ENCODE results near the gene ABCC12.
"Not testable (repeated sequence)": the region's sequence is repeated elsewhere in the genome, so short reads cannot be mapped to it uniquely, and the experiment has no call there.

ABCC12 gene

GRCh38 chr16:48155926-48156789, at the start of gene ABCC12:
TSS of gene ABCC12 (minus strand) at chr16:48155993. CDS start at chr16:48146424, 9,569 bp downstream.
- in situ Hi-C loops (cut with MboI; ENCODE audit: low sequenced_read_pairs) = loop anchor here (25.0 kb wide), 1 partner anchor 1019 kb away; the partner anchor contains the start of gene NETO2

DNA sequence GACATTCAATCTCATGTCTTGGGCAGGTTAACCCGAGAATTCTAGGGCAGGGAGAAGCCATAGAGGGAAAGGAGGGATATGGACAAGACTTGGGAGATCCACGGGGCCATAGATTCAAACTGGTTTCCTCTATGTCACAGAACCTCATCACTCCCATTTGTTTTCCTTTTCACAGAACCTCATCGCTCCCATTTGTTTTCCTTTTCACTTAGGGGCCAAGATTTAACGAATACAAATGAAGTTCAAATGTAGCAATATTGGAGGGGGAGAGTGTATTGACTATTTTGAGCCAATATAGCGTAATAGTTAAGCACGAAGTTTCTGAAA, 49.0 kb upstream of the ABCC12 start:
- in situ Hi-C loops (cut with MboI; ENCODE audit: low sequenced_read_pairs) = no loop called here

GRCh38 chr16:48203974-48204824, 48.4 kb upstream of the ABCC12 start:
- in situ Hi-C loops (cut with MboI; ENCODE audit: low sequenced_read_pairs) = no loop called here

DNA sequence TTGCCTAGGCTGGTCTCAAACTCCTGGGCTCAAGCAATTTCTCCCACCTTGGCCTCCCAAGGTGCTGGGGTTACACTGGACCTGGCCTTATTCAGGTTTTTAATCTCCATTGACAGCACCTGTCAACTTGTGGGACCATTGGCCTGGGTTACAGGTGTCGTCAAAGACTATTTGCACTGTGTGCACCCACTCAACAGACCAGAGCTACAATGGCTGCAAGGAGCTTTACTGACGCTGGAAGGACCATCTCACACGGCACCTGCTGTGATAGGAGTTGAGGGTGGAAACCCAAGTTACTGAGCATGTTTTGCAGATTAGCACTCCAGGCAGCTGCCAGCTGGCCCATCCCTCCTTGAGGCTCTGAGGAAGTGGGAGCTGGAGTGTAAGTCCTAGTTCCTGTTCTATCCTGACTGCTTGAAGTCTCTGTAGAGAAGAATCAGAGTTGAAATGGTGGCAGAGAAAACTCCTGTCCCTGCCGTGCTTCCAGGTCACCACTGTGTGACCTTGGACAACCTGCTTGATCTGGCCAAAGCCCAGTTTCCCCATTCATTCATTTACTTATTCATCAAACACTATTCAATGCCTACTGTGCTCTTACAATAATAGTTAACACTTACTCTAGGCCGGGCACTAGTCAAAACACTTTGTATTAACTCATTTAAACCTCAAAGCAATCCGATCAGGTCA, 45.9 kb upstream of the ABCC12 start:
- in situ Hi-C loops (cut with MboI; ENCODE audit: low sequenced_read_pairs) = no loop called here

- in situ Hi-C loops (cut with MboI; ENCODE audit: low sequenced_read_pairs) = no loop called here
These were observed 41.5 kb upstream of the ABCC12 start for GRCh38 chr16:48197294-48197693.

DNA sequence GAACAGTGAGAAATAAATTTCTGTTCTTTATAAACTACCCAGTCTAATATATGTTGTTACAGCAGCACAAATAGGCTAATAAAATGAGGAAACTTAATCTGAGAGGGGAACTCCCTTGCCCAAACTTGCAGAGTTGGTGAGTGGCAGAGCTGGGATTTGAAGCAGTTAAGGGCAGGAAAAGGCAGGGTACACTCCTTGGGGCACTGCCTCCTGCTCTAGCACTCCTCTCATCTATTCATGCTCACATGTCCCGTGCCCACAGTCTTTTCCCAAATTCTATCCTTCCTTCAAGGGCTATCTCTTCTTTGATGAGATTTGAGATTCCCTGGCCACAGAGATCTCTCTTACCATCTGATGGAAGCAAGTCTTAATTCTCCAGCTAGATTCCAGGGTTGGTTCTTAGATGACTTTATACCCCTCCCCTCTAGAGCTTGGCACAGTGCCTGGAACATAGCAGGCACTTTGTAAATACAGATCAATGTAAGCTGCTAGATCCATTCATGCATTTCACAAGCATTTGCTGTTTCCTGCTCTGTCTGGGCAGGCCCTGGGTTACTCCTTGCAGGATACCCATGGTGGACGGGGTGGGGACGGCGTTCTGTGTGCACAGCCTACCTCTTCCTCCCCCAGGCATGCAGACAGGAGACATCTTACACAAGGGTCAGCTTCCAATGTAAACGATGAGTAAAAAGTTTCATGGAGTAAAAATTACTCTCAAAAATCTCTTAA, 39.2 kb upstream of the ABCC12 start:
- in situ Hi-C loops (cut with MboI; ENCODE audit: low sequenced_read_pairs) = no loop called here

DNA sequence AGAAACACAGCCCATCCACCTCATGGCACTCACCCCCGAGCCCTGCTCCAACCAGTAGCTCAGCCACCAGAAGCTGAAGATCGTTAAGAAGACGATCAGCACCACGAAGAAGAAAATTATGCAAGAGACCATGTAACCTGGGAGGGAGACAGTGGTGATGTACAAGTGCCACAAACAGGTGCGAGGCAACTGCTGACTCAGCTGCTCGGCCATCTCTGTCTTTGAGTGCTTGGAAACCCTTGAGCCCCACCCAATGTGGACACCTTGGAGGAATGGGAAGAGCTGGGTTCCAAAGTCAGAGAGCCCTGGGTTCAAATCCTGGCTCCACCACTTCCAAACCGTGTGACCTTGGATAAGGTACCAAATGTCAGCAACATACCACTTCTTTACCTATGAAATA, 38.1 kb upstream of the ABCC12 start:
- in situ Hi-C loops (cut with MboI; ENCODE audit: low sequenced_read_pairs) = no loop called here

DNA sequence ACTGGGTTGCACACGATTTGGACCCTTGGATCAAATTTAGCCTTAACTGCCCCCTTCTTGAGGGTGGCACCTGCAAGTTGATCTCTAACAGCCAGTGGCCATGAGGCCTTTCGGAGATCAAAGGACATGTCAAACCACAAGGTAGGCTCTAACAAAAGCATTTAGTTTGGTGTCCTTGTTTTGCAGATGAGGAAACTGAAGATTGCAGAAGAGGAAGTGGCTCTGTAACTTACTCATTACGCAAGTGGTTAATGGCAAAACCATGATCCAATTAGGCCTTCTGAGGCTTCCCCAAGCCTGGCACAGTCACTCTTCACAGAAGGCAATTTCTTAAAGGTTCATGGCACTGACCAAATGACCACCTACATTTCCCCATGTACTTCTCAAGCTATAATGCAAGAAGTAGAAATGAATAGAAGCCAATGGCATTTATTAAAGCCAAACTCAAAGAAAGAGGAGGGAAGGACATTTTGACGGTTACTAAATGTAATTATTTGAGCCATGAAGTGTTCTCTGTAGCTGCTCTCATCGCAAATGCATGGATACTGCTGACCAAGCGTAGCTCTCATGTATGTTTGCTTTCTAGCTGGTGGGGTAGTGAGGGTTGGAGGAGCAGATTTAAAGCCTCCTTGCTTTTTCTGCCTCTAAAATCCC, 32.8 kb upstream of the ABCC12 start:
- in situ Hi-C loops (cut with MboI; ENCODE audit: low sequenced_read_pairs) = no loop called here

- in situ Hi-C loops (cut with MboI; ENCODE audit: low sequenced_read_pairs) = no loop called here
These were observed 32.0 kb upstream of the ABCC12 start for GRCh38 chr16:48187779-48188178.

DNA sequence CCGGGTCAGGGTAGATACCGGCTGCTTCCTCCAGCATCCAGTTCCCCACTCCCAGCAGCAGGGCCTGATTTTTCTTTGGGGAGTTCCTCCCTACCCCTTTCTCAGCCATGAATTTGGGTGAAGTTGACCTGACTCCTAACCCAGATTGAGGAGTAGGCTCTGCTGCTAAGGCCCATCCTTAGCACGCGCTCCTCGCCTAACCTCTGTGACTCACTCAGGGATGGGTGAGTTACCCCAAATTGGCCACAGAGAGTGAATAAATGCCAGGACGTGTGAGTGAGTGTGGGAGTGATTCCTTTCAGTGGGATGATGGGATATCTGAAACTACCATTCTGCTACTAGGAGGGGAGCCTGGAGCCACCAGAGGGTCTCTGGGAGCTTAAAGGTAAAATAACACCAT, 28.9 kb upstream of the ABCC12 start:
- in situ Hi-C loops (cut with MboI; ENCODE audit: low sequenced_read_pairs) = no loop called here

DNA sequence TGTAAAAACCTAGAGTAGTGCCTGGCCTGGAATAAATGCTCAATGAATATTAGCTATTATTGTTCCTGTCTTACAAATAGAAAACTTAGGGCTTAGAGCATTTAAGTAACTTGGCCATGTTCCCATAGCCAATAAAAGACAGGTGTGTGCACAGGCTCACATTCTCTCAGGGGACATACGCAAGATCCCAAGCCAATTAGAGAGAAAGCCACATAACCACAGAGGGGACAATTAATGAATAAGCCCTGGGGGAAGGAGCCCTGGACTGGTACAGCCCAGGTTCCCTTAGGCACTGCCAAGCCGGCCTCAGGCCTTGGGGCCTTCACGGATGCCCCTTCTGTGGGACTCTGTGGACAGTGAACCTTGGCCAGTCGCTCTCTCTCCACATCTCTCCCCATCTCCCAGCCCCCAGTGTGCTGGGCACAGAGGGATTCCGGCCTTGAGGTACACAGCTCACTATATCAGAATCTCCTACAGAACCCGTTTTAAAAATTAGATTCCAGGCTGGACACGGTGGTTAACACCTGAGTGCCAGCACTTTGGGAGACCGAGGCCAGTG, 27.3 kb upstream of the ABCC12 start:
- in situ Hi-C loops (cut with MboI; ENCODE audit: low sequenced_read_pairs) = no loop called here

DNA sequence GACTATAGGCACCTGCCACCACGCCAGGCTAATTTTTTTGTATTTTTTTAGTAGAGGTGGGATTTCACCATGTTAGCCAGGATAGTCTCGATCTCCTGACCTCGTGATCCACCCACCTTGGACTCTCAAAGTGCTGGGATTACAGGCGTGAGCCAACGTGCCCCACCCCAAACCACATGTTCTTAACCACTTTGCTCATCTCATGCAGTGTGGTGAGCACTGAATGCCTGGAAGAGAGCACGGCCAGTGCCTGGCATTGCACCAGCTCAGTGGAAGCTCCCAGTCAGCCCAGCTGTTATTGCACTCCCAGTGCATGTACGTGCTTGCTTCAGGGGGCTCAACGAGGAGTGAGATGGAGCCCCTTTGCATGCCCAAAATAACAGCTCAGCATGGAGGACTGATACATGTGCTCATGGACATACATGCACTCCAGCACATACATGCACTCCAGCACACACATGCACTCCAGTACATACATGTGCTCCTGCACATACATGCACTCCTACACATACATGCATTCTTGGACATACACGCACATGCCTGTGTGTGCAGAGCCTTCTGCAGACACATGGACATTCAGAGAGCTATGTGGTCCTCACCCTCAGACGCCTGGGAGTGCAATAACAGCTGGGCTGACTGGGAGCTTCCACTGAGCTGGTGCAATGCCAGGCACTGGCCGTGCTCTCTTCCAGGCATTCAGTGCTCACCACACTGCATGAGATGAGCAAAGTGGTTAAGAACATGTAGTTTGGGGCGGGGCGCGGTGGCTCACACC, 26.1 kb upstream of the ABCC12 start:
- in situ Hi-C loops (cut with MboI; ENCODE audit: low sequenced_read_pairs) = not testable (repeated sequence)

DNA sequence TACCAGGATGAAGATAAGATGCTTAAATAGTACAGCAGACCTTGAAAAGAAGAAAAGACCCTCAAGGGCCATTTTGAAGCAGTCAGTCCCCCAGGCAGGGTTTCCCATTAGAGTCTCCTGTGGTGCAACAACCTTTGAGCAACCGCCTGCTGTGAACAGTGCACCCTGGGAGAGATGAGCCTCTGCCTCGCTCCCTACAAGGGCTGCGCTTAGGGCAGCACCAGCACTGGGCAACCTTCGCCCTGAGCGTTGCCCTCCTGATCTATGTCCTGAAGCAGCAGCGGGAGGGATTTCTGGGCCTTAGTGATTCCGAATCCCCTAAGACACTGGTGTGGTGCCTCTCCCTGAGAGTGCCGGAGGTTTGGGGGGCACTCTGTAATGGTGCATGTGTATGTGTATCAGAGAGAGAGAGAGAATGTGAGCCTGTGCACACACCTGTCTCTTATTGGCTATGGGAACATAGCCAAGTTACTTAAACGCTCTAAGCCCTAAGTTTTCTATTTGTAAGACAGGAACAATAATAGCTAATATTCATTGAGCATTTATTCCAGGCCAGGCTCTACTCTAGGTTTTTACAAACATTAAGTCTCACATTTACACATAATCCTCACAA, 25.2 kb upstream of the ABCC12 start:
- in situ Hi-C loops (cut with MboI; ENCODE audit: low sequenced_read_pairs) = no loop called here

GRCh38 chr16:48176635-48177408, 21.0 kb upstream of the ABCC12 start:
- in situ Hi-C loops (cut with MboI; ENCODE audit: low sequenced_read_pairs) = no loop called here

DNA sequence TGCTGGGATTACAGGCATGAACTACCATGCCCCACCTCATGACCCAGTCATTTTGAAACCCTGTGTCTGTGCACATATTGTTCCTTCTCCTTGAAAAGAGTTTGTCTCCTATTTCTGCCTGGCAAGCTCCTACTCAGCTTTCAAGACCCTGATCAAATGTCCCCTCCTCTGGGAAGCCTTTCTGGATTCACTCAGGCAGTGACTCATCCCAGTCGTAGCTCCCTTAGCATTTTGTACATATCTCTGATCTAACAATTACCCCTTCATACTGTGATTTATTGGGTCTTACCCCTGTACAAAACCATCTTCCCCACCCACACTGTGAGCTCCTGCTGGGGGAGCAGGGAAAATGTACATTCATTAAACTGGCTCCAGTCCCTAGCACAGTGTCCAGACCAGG, 18.1 kb upstream of the ABCC12 start:
- in situ Hi-C loops (cut with MboI; ENCODE audit: low sequenced_read_pairs) = loop anchor here (25.0 kb wide), 1 partner anchor 1037 kb away; the partner anchor contains the start of gene NETO2

DNA sequence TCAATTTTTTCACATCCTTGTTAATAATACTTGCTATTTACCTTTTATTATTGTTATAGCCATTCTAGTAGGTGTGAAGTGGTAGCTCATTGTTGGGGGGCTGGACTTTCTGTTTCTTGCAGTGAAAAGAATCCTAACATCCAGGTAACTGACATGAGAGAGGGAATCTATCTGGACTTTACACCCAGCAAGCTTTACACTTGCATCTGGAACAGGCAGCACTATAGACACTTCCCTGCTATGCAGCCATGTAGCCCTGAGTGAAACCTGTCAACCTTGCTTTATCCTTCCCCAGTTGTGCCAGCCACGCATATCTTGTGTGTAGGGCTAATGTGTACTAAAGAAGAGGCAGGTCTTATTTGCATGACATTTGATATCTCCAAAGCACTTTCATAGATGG, 16.9 kb upstream of the ABCC12 start:
- in situ Hi-C loops (cut with MboI; ENCODE audit: low sequenced_read_pairs) = loop anchor here (25.0 kb wide), 1 partner anchor 1035 kb away; the partner anchor contains the start of gene NETO2

GRCh38 chr16:48169896-48170295, 14.1 kb upstream of the ABCC12 start:
- in situ Hi-C loops (cut with MboI; ENCODE audit: low sequenced_read_pairs) = loop anchor here (10.0 to 25.0 kb wide), 2 partner anchors 1033 to 1215 kb away; partner anchors contain the start of gene NETO2

- in situ Hi-C loops (cut with MboI; ENCODE audit: low sequenced_read_pairs) = loop anchor here (10.0 to 25.0 kb wide), 2 partner anchors 1031 to 1213 kb away; partner anchors contain the start of gene NETO2
These were observed 12.3 kb upstream of the ABCC12 start for GRCh38 chr16:48168075-48168474.

All from HL-60/S4 treated with retinoic acid at 250 ng/mL for 4 days and 3 days (cell line).